Natural killer cell treated with Interleukin-12 subunit alpha and Interleukin-12 subunit beta and Interleukin-15 and Interleukin-18, amount 100 ng/mL, for 72 hours (primary cell): Measurements from ENCODE around the gene HJV. TPM values are rescaled to one million over a fixed set of nuclear protein-coding genes. Genes with fewer than 3 reads are reported as not detected.
"Not testable (repeated sequence)": the region's sequence is repeated elsewhere in the genome, so short reads cannot be mapped to it uniquely, and the experiment has no call there.

Experiments used
- ATAC-seq, 2 donors: fragments of 150-1000 bp; cut with Tn5 transposase in 1 of 2; sonication (Bioruptor Pico), chemical (Tn5 transposase) in 1 of 2; 2 replicates each; pipeline ENCODE4 v1.10.0; 2021
- DNase-seq: peaks from one replicate; pipeline ENCODE4 v3.0.0; 2022; ENCODE audit warnings: low spot score
- H3K27ac Mint-ChIP-seq, 2 donors: 1 replicate in 1 of 2; 2 replicates in 1 of 2; pipeline ENCODE4 v1.8.0; 2022; ENCODE audit warnings: mixed read lengths in 2 of 2, mild to moderate bottlenecking in 1 of 2, moderate library complexity in 1 of 2
- H3K27me3 Mint-ChIP-seq, 2 donors: 1 replicate in 1 of 2; 2 replicates in 1 of 2; pipeline ENCODE4 v1.8.0; 2022; ENCODE audit warnings: mixed read lengths in 2 of 2
- H3K36me3 Mint-ChIP-seq: one replicate; pipeline ENCODE4 v1.8.0; 2022; ENCODE audit warnings: mixed read lengths
- H3K4me1 Mint-ChIP-seq, 2 donors: 1 replicate in 1 of 2; 2 replicates in 1 of 2; pipeline ENCODE4 v1.8.0; 2022; ENCODE audit warnings: low read depth in 2 of 2, mixed read lengths in 2 of 2, mild to moderate bottlenecking in 1 of 2
- H3K4me3 Mint-ChIP-seq: one replicate; pipeline ENCODE4 v1.8.0; 2022; ENCODE audit warnings: mixed read lengths
- H3K9me3 Mint-ChIP-seq: 2 replicates; pipeline ENCODE4 v1.8.0; 2022; ENCODE audit warnings: mixed read lengths
- total RNA-seq, 2 donors: library from RNA; stranded (reverse); gene quantifications; one replicate each; pipeline ENCODE4 v1.2.3, GENCODE V29; 2022

Gene HJV
- total RNA-seq, 2 donors from 2014 or later = not detected

GRCh38 chr1:146035048-146035423 lies 13.5 kb upstream of the HJV start:
- Mint-ChIP-seq H3K27ac (peak overlapping the region; percentile 96 to 99), H3K27me3 (peaks cover 4% of the 10 kb centered on the region in 2 donors), H3K4me1 (peaks cover 41 to 46% of the 10 kb centered on the region in 2 donors), H3K4me3 (peak overlapping the region; percentile 94), H3K36me3 (no peaks in the 10 kb centered on the region), H3K9me3 (no peaks in the 10 kb centered on the region)
- DNase-seq (no peak), ATAC-seq (no peak)

- ATAC-seq (no peak), DNase-seq (no peak)
- H3K36me3 Mint-ChIP-seq = no peaks in the 10 kb centered on the region
- peaks cover 7% of the 10 kb centered on the region in 2 donors for H3K27me3 Mint-ChIP-seq
- no peak overlapping the region for H3K4me3 Mint-ChIP-seq
- no peak overlapping the region for H3K27ac Mint-ChIP-seq
- no peaks in the 10 kb centered on the region for H3K9me3 Mint-ChIP-seq
- peaks cover 28 to 33% of the 10 kb centered on the region in 2 donors for H3K4me1 Mint-ChIP-seq
Measured at GRCh38 chr1:146032631-146033219, 11.2 kb upstream of the HJV start.

GRCh38 chr1:146031476-146031875 lies 9.9 kb upstream of the HJV start:
- no peak for DNase-seq
- H3K27ac Mint-ChIP-seq = no peak overlapping the region
- no peaks in the 10 kb centered on the region for H3K9me3 Mint-ChIP-seq
- H3K36me3 Mint-ChIP-seq = no peaks in the 10 kb centered on the region
- peaks cover 15 to 21% of the 10 kb centered on the region in 2 donors for H3K4me1 Mint-ChIP-seq
- no peak overlapping the region for H3K4me3 Mint-ChIP-seq
- ATAC-seq = no peak
- peaks cover 7 to 9% of the 10 kb centered on the region in 2 donors for H3K27me3 Mint-ChIP-seq

- H3K27ac Mint-ChIP-seq = no peak overlapping the region
- H3K27me3 Mint-ChIP-seq = peaks cover 11 to 14% of the 10 kb centered on the region in 2 donors
- no peaks in the 10 kb centered on the region for H3K9me3 Mint-ChIP-seq
- H3K4me3 Mint-ChIP-seq = no peak overlapping the region
- no peak for DNase-seq
- ATAC-seq = no peak
- peaks cover 0 to 4% of the 10 kb centered on the region in 2 donors for H3K4me1 Mint-ChIP-seq
- H3K36me3 Mint-ChIP-seq = no peaks in the 10 kb centered on the region
Measured at GRCh38 chr1:146029117-146029516, 7.6 kb upstream of the HJV start.

- DNase-seq, ATAC-seq, H3K9me3 Mint-ChIP-seq, H3K4me3 Mint-ChIP-seq, H3K4me1 Mint-ChIP-seq, H3K36me3 Mint-ChIP-seq, H3K27ac Mint-ChIP-seq: not testable (repeated sequence)
- peaks cover 13 to 14% of the 10 kb centered on the region in 2 donors for H3K27me3 Mint-ChIP-seq
Measured at GRCh38 chr1:146026650-146027049, 5.1 kb upstream of the HJV start.

GRCh38 chr1:146025787-146026495 lies 4.4 kb upstream of the HJV start:
- not testable (repeated sequence) for H3K36me3 Mint-ChIP-seq, ATAC-seq, H3K9me3 Mint-ChIP-seq, H3K4me3 Mint-ChIP-seq, DNase-seq, H3K27ac Mint-ChIP-seq, H3K4me1 Mint-ChIP-seq
- H3K27me3 Mint-ChIP-seq = peaks cover 16 to 20% of the 10 kb centered on the region in 2 donors

GRCh38 chr1:146022403-146023127 lies 1.0 kb upstream of the HJV start:
- ATAC-seq (no peak), DNase-seq (no peak)
- Mint-ChIP-seq H3K4me1 (peaks cover 6 to 12% of the 10 kb centered on the region in 2 donors), H3K9me3 (no peaks in the 10 kb centered on the region), H3K27ac (no peak overlapping the region), H3K27me3 (peaks cover 35 to 44% of the 10 kb centered on the region in 2 donors), H3K4me3 (no peak overlapping the region), H3K36me3 (no peaks in the 10 kb centered on the region)

- DNase-seq = no peak
- Mint-ChIP-seq H3K4me1 (peaks cover 6 to 12% of the 10 kb centered on the region in 2 donors), H3K27ac (no peak overlapping the region), H3K27me3 (peaks cover 37 to 55% of the 10 kb centered on the region in 2 donors), H3K4me3 (no peak overlapping the region), H3K9me3 (no peaks in the 10 kb centered on the region), H3K36me3 (no peaks in the 10 kb centered on the region)
- ATAC-seq = no peak
Measured at GRCh38 chr1:146021050-146021445, 487 bp downstream of the HJV start.

- Mint-ChIP-seq H3K4me1 (peaks cover 6 to 12% of the 10 kb centered on the region in 2 donors), H3K36me3 (no peaks in the 10 kb centered on the region), H3K27ac (no peak overlapping the region), H3K9me3 (no peaks in the 10 kb centered on the region), H3K27me3 (peaks cover 40 to 49% of the 10 kb centered on the region in 2 donors), H3K4me3 (no peak overlapping the region)
- no peak for DNase-seq
- ATAC-seq = peak in 1 of 2 donors; percentile 31
Measured at GRCh38 chr1:146020058-146021049, 1.2 kb downstream of the HJV start.

GRCh38 chr1:146019231-146020057 lies 2.1 kb downstream of the HJV start:
- no peaks in the 10 kb centered on the region for H3K36me3 Mint-ChIP-seq
- no peak overlapping the region for H3K4me3 Mint-ChIP-seq

GRCh38 chr1:146016891-146017290 lies 4.6 kb downstream of the HJV start:
- Mint-ChIP-seq H3K27ac (no peak overlapping the region), H3K9me3 (no peaks in the 10 kb centered on the region)

More at GRCh38 chr1:146019231-146020057, 2.1 kb downstream of the HJV start:
- Mint-ChIP-seq H3K27ac (no peak overlapping the region), H3K4me1 (peaks cover 6 to 12% of the 10 kb centered on the region in 2 donors), H3K9me3 (no peaks in the 10 kb centered on the region), H3K27me3 (peaks cover 38 to 47% of the 10 kb centered on the region in 2 donors)
- DNase-seq (no peak), ATAC-seq (peak in 1 of 2 donors; percentile 31)

GRCh38 chr1:146013559-146013922 lies 8.0 kb downstream of the HJV start:
- H3K9me3 Mint-ChIP-seq = no peaks in the 10 kb centered on the region
- no peaks in the 10 kb centered on the region for H3K36me3 Mint-ChIP-seq
- no peak for ATAC-seq
- H3K4me1 Mint-ChIP-seq = peaks cover 7 to 8% of the 10 kb centered on the region in 2 donors
- H3K4me3 Mint-ChIP-seq = no peak overlapping the region
- peaks cover 17 to 20% of the 10 kb centered on the region in 2 donors for H3K27me3 Mint-ChIP-seq
- DNase-seq = no peak
- H3K27ac Mint-ChIP-seq = no peak overlapping the region

More at GRCh38 chr1:146016891-146017290, 4.6 kb downstream of the HJV start:
- no peak overlapping the region for H3K4me3 Mint-ChIP-seq
- peaks cover 13 to 18% of the 10 kb centered on the region in 2 donors for H3K4me1 Mint-ChIP-seq
- ATAC-seq = no peak
- DNase-seq = no peak
- no peaks in the 10 kb centered on the region for H3K36me3 Mint-ChIP-seq
- H3K27me3 Mint-ChIP-seq = peaks cover 36 to 47% of the 10 kb centered on the region in 2 donors
